GM12891 (cell line): ENCODE measurements around the gene TTLL5.
A peak's percentile ranks its signal among the peaks of the same experiment; 100 is the strongest.

Experiments used
- DNase-seq: peaks from one replicate; pipeline ENCODE4 v3.0.0; 2011; ENCODE audit warnings: low spot score; ENCODE audit not compliant: insufficient read length
- FAIRE-seq: peaks from 2 replicates; lab custom pipeline; 2011; peaks lifted over from hg19 to GRCh38; lab: Jason Lieb, UNC
- PAX5 ChIP-seq: IDR thresholded peaks from 2 replicates; pipeline ENCODE4 v1.6.1; 2011; ENCODE audit warnings: low read length, moderate library complexity, mild to moderate bottlenecking; ENCODE audit not compliant: insufficient read depth, severe bottlenecking
- POLR2A ChIP-seq: IDR thresholded peaks from 2 replicates; pipeline ENCODE4 v1.6.1; 2011; ENCODE audit warnings: low read depth, low read length, control low read depth
- POLR2AphosphoS5 ChIP-seq: IDR thresholded peaks from 2 replicates; pipeline ENCODE4 v1.6.1; 2011; ENCODE audit warnings: low read depth, low read length, control low read depth
- POU2F2 ChIP-seq: IDR thresholded peaks from 2 replicates; pipeline ENCODE4 v1.6.1; 2011; ENCODE audit warnings: low read depth, mild to moderate bottlenecking, control low read depth, low read length, moderate library complexity
- SPI1 ChIP-seq: IDR thresholded peaks from 2 replicates; pipeline ENCODE4 v1.6.1; 2011; ENCODE audit warnings: low read depth, low read length, control low read depth
- TAF1 ChIP-seq: IDR thresholded peaks from 2 replicates; pipeline ENCODE4 v1.6.1; 2011; ENCODE audit warnings: low read depth, low read length, control low read depth

The TTLL5 gene

GRCh38 chr14:75697386-75697785 lies 36.3 kb downstream of the TTLL5 start:
- DNase-seq, result no peak
- no peak for FAIRE-seq
- TF ChIP-seq POLR2A (no peak), POU2F2 (no peak), SPI1 (no peak), POLR2AphosphoS5 (no peak), TAF1 (no peak), PAX5 (no peak)

- no peak for TF ChIP-seq POLR2AphosphoS5
- no peak for TF ChIP-seq POU2F2
- TF ChIP-seq SPI1, result no peak
- TF ChIP-seq TAF1, result no peak
- no peak for TF ChIP-seq POLR2A
- no peak for TF ChIP-seq PAX5
- FAIRE-seq (no peak), DNase-seq (no peak)
Observed at GRCh38 chr14:75697918-75698317, 36.9 kb downstream of the TTLL5 start.

- DNase-seq, result no peak
- no peak for FAIRE-seq
- TF ChIP-seq POU2F2 (no peak), SPI1 (no peak), POLR2AphosphoS5 (no peak), PAX5 (no peak), POLR2A (no peak), TAF1 (no peak)
Observed at GRCh38 chr14:75699331-75699730, 38.3 kb downstream of the TTLL5 start.

- TF ChIP-seq POLR2AphosphoS5, result no peak
- no peak for TF ChIP-seq TAF1
- no peak for DNase-seq
- no peak for FAIRE-seq
Observed at GRCh38 chr14:75700295-75700694, 39.2 kb downstream of the TTLL5 start.

- FAIRE-seq (no peak), DNase-seq (no peak)
- TF ChIP-seq TAF1 (no peak), POU2F2 (no peak), PAX5 (no peak), POLR2AphosphoS5 (no peak), SPI1 (no peak), POLR2A (no peak)
Observed at GRCh38 chr14:75702122-75702521, 41.1 kb downstream of the TTLL5 start.

GRCh38 chr14:75702616-75703261 lies 41.7 kb downstream of the TTLL5 start:
- DNase-seq, result no peak
- TF ChIP-seq POLR2AphosphoS5 (no peak), PAX5 (no peak), TAF1 (no peak), POU2F2 (no peak)
- peak; percentile 41 for FAIRE-seq

GRCh38 chr14:75703467-75703866 lies 42.4 kb downstream of the TTLL5 start:
- TF ChIP-seq TAF1 (no peak), POLR2AphosphoS5 (no peak), PAX5 (no peak), POU2F2 (no peak), SPI1 (no peak), POLR2A (no peak)
- FAIRE-seq, result no peak
- no peak for DNase-seq

GRCh38 chr14:75705014-75705413 lies 44.0 kb downstream of the TTLL5 start:
- no peak for DNase-seq
- no peak for TF ChIP-seq POLR2AphosphoS5
- FAIRE-seq, result no peak

GRCh38 chr14:75709207-75709812 lies 48.3 kb downstream of the TTLL5 start:
- FAIRE-seq (peak; percentile 77), DNase-seq (peak; percentile 17)
- no peak for TF ChIP-seq POLR2A
- no peak for TF ChIP-seq TAF1
- TF ChIP-seq PAX5, result no peak
- no peak for TF ChIP-seq POLR2AphosphoS5
- no peak for TF ChIP-seq POU2F2
- TF ChIP-seq SPI1, result no peak

- peak; percentile 81 for FAIRE-seq
- peak; percentile 14 for DNase-seq
- no peak for TF ChIP-seq PAX5
- no peak for TF ChIP-seq POLR2AphosphoS5
- no peak for TF ChIP-seq POLR2A
- no peak for TF ChIP-seq TAF1
- no peak for TF ChIP-seq POU2F2
- TF ChIP-seq SPI1, result no peak
Observed at GRCh38 chr14:75711105-75711795, 50.2 kb downstream of the TTLL5 start.
